ENCODE results near the gene SLC7A10.

SLC7A10 gene

DNA sequence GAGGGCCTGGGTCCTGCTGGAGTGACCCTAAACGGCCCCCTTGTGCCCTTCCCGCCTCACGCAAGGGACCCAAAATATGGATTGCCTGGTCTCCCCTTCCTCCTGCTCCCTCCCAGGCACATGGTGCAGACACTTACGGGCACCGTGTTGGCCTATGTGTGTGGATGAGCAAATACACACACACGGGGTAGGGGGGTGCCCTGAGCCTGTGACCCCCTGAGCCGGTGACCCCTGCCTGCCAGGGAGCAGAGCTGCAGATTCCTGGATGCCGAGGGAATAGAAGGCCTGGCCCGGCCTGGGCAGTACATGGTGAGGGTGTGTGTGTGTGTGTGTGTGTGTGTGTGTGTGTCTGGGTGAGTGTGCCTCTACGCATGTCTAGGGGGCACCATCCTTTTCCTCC, 43.4 kb upstream of the SLC7A10 start:
- Histone ChIP-seq H3K9me3 (ENCODE audit: control insufficient read depth, insufficient read depth, low read length) (no peaks in the 10 kb centered on the region), H3K27me3 (ENCODE audit: control insufficient read depth, low read length) (no peaks in the 10 kb centered on the region), H4K20me1 (ENCODE audit: control insufficient read depth, insufficient read depth, low read depth, low read length) (no peaks in the 10 kb centered on the region), H3K79me2 (ENCODE audit: control insufficient read depth, low read length) (no peaks in the 10 kb centered on the region), H3K4me1 (ENCODE audit: control insufficient read depth, low read length) (peaks cover 5% of the 10 kb centered on the region; the same call in 1 of the 2 replicates), H3K27ac (ENCODE audit: low read depth, low read length) (no peak overlapping the region), H3F3A (ENCODE audit: control insufficient read depth, insufficient read depth) (no peaks in the 10 kb centered on the region), H3K4me2 (ENCODE audit: low read length) (no peak overlapping the region), H3K4me3 (ENCODE audit: low read length) (no peak overlapping the region), H3K36me3 (ENCODE audit: control insufficient read depth, low read length) (no peaks in the 10 kb centered on the region), H3K9me2 (replicated peaks; ENCODE audit: control insufficient read depth, low read length) (no peaks in the 10 kb centered on the region)
- TF ChIP-seq EZH2phosphoT487 (IDR thresholded peaks at IDR 0.05; ENCODE audit: borderline replicate concordance, low read length), result no peak
- TF ChIP-seq, protein P1, sequence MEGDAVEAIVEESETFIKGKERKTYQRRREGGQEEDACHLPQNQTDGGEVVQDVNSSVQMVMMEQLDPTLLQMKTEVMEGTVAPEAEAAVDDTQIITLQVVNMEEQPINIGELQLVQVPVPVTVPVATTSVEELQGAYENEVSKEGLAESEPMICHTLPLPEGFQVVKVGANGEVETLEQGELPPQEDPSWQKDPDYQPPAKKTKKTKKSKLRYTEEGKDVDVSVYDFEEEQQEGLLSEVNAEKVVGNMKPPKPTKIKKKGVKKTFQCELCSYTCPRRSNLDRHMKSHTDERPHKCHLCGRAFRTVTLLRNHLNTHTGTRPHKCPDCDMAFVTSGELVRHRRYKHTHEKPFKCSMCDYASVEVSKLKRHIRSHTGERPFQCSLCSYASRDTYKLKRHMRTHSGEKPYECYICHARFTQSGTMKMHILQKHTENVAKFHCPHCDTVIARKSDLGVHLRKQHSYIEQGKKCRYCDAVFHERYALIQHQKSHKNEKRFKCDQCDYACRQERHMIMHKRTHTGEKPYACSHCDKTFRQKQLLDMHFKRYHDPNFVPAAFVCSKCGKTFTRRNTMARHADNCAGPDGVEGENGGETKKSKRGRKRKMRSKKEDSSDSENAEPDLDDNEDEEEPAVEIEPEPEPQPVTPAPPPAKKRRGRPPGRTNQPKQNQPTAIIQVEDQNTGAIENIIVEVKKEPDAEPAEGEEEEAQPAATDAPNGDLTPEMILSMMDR (IDR thresholded peaks at IDR 0.05; ENCODE audit: low read depth, low read length, poor library complexity, severe bottlenecking), result no peak

DNA sequence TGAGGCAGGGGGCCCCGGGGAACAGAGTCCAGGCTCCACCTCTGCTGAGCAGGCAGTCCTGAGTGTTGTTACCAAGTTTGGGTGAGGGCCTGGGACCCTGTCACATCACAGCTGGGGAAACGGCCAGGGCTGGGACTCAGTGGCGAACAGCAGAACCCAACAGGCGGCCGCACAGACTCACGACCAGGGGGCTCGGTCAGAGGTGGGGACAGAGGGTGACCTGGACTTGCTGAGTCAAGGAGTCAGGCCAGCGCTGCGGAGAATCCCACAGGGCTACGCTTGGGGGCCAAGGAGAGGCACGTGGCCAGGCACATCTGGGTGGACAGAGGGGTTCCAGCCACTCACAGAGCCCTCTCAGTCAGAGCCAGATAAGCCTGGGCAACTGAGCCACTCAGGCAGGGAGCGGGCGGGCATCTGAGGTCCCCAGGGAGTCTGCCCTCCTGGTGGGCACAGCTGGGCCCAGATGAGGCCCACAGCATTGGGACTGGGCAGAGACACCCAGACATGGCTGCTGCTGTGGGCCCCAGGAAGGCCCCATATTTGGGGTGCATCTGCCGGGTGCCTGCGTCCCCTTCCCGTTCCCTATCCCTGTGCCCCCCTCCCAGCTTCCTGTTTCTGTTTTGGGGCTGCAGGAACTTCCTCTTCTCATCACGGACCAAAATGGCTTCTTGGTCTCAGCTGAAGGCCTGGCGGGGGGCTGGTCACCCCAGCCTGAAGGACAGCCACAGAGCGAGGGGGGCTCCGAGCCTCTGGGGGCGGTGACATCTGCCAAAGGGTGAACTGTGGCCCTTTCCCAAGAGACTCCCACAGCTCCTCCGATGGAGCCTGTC, 42.7 kb upstream of the SLC7A10 start:
- H3K9me3 ChIP-seq (ENCODE audit: control insufficient read depth, insufficient read depth, low read length), result no peaks in the 10 kb centered on the region
- no peaks in the 10 kb centered on the region for H3F3A ChIP-seq (ENCODE audit: control insufficient read depth, insufficient read depth)
- H3K4me3 ChIP-seq (ENCODE audit: low read length), result no peak overlapping the region
- H3K36me3 ChIP-seq (ENCODE audit: control insufficient read depth, low read length), result no peaks in the 10 kb centered on the region
- H3K4me2 ChIP-seq (ENCODE audit: low read length), result no peak overlapping the region
- H3K4me1 ChIP-seq (ENCODE audit: control insufficient read depth, low read length), result peaks cover 5% of the 10 kb centered on the region; the same call in 1 of the 2 replicates
- H4K20me1 ChIP-seq (ENCODE audit: control insufficient read depth, insufficient read depth, low read depth, low read length), result no peaks in the 10 kb centered on the region
- no peaks in the 10 kb centered on the region for H3K9me2 ChIP-seq (replicated peaks; ENCODE audit: control insufficient read depth, low read length)
- TF ChIP-seq, protein P1 (IDR thresholded peaks at IDR 0.05; ENCODE audit: low read depth, low read length, poor library complexity, severe bottlenecking), result no peak
- no peak for TF ChIP-seq EZH2phosphoT487 (IDR thresholded peaks at IDR 0.05; ENCODE audit: borderline replicate concordance, low read length)
- no peaks in the 10 kb centered on the region for H3K79me2 ChIP-seq (ENCODE audit: control insufficient read depth, low read length)
- H3K27ac ChIP-seq (ENCODE audit: low read depth, low read length), result no peak overlapping the region
- no peaks in the 10 kb centered on the region for H3K27me3 ChIP-seq (ENCODE audit: control insufficient read depth, low read length)

DNA sequence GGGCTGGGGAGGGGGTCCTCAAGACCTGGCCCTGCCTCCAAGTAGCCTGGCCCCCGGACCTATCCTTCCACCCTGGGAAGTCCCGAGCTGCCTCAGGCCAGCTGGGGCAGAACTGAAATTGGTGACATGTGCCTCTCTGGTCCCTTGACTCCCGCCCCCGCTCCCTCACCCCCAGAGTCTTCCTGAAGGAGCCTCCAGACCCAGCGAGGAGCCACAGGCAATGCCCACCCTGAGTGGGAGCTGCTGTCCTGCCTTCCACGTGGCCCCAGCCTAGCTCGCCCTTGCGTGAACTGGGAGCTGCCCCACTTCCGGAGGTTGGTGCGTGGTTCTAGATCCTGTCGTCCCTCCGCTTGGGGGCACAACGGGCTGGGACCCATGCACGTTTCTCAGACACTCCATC, 42.1 kb upstream of the SLC7A10 start:
- no peak overlapping the region for H3K4me3 ChIP-seq (ENCODE audit: low read length)
- H3K36me3 ChIP-seq (ENCODE audit: control insufficient read depth, low read length), result no peaks in the 10 kb centered on the region
- no peaks in the 10 kb centered on the region for H3K27me3 ChIP-seq (ENCODE audit: control insufficient read depth, low read length)
- H3K79me2 ChIP-seq (ENCODE audit: control insufficient read depth, low read length), result no peaks in the 10 kb centered on the region
- no peak for TF ChIP-seq EZH2phosphoT487 (IDR thresholded peaks at IDR 0.05; ENCODE audit: borderline replicate concordance, low read length)
- TF ChIP-seq, protein P1 (IDR thresholded peaks at IDR 0.05; ENCODE audit: low read depth, low read length, poor library complexity, severe bottlenecking), result no peak
- no peaks in the 10 kb centered on the region for H3F3A ChIP-seq (ENCODE audit: control insufficient read depth, insufficient read depth)
- H3K9me2 ChIP-seq (replicated peaks; ENCODE audit: control insufficient read depth, low read length), result no peaks in the 10 kb centered on the region
- no peak overlapping the region for H3K27ac ChIP-seq (ENCODE audit: low read depth, low read length)
- H3K9me3 ChIP-seq (ENCODE audit: control insufficient read depth, insufficient read depth, low read length), result no peaks in the 10 kb centered on the region
- H3K4me1 ChIP-seq (ENCODE audit: control insufficient read depth, low read length), result peaks cover 5% of the 10 kb centered on the region; the same call in 1 of the 2 replicates
- no peaks in the 10 kb centered on the region for H4K20me1 ChIP-seq (ENCODE audit: control insufficient read depth, insufficient read depth, low read depth, low read length)
- no peak overlapping the region for H3K4me2 ChIP-seq (ENCODE audit: low read length)
